Stimulated activated CD8-positive, alpha-beta memory T cell treated with anti-CD3 and anti-CD28 coated beads, Interleukin-7, amount 100 ng/mL, for 24 hours (primary cell): ENCODE measurements around the gene LILRA5.
"Not testable (repeated sequence)": the region's sequence is repeated elsewhere in the genome, so short reads cannot be mapped to it uniquely, and the experiment has no call there.

Source experiments
- DNase-seq: peaks from one replicate; pipeline ENCODE4 v3.0.0-alpha.2; 2020; ENCODE audit warnings: low read depth

Gene LILRA5

DNA sequence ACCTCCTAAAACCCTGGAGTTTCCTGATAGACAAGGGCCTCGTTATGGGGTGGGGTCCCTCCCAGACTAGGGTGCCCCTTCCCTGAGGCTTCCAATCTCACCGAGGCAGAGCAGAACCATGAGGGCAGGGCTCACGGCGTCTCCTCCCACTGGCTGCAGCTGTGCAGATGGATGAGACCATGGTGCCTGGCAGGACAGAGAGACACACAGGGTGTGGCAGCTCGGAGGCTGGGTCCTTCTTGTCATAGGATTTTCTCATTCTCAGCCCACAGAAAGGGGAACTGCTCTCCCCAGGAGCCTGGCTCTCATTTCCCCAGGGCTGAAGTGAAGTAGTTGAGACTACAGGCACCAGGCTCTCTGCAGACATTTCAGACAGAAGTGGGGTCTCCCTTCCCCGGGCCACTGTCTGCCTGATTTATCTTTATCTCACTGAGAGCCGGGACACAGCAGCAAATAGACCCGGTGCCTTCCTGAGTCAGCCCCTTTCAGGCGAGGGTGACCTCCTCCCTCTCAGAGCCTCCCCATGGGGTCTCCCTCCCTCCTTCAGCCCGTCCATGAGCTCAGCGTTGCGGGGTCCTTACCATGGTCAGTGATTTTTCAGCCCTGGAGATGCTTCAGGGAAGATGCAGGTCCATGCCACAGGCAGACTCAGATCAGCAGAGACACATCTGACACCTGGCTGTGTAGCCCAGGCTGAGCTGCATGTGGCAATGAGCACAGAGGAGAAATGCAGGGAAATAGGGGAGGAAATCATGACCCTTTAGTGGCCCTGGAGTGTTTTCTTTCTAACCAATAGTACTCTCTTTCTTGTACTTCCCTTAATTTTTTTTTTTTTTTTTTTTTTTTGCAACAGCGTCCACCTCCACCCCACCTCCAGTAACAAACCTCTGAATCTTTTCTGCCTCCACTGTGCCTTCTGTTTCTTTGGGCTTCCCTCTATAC is at the start of gene LILRA5:
Gene LILRA5 (minus strand): TSS at position 731 of the 942 bp plus-strand sequence. CDS start 147 bp downstream, at position 584.
- DNase-seq, result no peak

DNA sequence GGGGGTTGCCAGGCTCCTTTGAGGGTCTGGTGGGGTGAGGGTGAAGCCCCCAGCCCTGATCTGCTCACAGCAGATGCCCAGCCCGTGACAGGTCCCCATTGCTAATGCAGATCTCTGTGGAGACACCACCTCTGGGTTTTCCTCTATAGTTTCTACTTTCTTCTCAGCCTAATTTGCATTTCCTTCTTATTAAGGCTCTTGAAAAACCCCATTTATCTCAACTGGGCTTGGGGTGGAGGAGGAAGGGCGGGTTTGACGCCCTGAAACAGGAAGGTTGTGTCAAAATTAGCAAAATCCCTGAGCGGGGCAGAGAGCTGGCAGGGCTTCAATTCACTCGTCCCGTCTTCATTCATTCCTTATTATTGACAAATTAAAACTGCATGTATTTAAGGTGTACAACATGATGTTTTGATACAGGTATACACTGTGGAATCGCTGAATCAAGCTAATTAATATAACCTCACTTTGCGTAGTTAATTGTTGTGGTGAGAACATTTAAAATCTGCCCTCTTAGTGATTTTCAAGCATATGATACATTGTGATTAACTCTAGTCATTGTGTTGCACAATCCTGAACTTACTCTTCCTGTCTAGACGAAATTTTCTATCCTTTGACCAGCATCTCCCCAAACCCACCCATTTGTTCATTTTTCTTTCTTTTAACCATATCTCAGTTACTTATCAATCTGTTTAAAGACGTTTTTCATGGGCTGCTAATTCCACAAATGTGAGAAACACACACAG is 48.9 kb upstream of the LILRA5 start:
- not testable (repeated sequence) for DNase-seq

DNA sequence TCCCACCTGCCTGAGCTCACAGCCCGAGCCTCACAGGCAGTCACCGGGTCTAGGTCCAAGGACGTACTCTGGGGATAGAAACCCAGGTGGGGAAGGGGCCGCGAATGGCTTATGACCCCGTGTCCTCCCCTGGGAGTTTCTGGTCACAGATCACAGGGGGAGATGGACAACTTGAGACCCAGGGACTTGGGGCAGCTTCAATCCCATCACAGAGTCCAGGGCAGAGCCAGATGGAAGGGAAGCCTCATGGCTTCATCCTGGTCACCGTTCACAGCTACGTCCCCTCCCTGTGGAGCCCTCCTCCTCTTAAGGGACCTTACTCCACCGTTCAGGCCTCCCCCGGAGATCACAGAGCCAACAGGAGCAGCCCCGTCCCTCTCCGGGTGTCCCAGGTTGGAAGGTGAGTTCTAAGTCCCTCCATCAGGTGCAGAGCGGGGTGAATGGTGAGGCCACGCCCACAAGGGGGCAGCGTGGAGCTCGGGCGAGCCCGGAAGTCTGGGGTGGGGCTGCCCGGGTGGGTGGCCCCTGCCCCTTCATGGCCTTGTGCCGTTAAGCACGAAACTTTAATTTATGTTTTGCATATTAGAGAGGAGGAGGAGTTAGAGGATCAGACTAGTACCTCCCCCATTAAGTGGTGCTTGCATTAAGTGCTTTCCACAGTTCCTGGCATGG is 46.3 kb upstream of the LILRA5 start:
- peak; percentile 36 for DNase-seq

DNA sequence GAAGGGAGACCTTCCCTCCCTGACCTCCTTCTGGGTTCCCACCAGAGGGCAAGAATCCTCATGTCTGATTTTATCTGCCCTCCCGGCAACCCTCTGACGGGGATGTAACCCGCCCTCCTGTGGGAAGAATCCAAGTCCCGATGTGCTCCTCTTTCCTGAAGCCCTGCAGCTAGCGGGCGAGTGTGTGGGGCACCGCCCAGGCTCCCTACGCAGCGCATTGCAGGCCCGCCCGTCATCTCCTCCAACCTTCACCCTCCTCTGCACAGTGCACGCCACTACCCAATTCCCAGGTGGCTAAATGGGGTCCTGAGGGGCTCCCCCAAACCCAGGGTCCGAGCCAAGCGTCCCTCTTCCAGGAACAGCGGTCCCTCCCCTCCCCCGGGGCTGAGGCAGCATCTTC is 44.4 kb upstream of the LILRA5 start:
- DNase-seq, result no peak

DNA sequence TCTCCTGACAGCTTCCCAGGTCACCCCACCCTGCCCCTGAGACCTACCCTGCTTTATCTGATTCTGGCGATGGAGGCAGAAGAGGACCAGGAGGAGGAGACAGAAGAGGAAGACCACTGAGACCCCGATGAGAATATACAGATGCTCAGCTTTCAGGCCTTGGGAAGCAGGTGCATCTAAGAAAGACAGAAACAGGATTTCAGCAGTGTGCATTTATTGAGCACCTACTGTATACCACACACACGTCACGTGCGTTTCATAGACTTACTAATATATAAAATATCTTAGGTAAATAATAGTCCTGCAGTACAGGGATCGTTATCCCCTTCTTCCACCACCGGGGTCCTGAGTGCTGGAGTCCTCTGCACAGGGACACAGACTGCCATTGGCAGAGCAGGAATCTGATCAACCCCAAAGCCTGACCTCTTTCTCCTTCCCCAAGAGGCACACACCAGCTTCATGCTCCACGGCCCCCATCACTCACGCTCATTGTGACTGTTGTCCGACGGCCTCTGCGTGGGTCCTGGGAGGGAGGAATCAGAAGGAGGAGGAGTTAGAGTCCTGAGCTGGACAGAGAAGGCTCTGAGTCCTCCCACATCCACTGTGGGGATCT is 43.6 kb upstream of the LILRA5 start:
- DNase-seq, result no peak

DNA sequence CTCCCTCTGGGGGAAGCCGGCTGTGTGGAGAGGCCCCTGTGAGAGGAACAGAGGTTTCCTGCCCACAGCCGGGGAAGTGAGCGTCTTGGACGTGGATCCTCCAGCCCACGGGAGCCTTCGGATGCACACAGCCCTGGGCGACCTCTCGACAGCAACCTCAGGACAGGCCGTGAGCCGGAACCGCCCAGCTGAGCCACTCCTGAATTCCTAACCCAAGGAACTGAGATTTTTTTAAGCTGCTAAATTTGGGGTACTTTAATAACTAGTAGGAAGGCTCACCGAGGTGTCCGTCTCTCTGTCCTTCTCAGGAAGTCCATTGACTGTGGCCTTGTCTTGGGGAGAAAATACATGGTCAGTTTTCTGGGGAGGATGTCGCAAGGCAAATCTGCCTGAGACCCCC is 42.7 kb upstream of the LILRA5 start:
- no peak for DNase-seq

DNA sequence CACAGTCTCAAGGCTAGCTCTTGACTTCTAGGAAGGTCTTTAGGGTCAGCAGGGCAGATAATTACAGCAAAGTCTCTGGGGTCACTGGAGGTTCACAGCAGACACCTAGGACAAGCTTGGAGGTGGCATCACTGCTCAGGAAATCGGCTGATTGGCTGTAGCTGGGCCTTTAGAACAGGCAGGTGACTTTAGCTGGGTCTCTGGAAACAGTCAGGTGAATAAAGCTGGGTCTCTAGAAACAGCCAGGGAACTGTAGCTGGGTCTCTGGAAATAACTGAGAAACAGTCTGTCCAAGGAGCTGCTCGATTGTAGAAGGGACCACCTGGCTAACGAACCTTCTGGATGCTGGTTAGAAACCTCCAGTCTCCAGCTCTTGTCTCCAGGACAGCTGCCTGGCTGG is 41.8 kb upstream of the LILRA5 start:
- DNase-seq, result no peak

DNA sequence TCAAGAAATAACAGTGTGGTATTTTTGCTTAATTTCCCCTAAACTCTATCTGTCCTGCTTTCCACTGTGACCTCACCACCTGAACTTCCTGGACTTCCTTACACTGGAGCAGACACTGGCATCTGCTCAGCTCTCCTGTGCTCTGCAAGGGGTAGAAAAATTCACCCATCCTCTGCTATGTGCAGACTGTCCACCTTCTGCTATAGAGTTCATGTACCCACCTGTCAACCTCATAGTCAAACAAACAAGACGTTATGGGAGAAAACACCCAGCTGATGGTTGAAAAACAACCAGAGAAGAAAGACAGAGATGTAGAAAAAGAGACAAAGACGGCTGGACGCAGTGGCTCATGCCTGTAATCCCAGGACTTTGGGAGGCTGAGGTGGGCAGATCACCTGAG is 39.6 kb upstream of the LILRA5 start:
- no peak for DNase-seq

DNA sequence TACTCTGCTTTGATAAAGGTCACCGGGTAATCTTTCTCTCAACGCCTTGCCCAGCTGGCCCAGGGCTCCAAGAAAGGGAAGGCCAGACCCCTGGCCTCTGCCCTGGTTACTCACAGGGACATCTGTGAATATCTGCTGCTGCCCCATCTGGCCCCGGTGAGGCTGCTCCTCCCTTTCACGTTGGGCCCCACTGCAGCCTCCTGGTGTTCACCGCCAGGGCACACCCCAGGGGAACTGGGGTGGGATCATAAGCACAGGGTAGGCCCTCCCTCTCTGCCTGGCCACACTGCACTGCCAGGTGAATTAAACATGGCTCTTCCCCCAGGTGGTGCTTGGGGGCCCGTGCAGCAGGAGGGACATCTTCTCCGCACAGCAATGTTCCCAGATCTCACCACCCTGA is 39.1 kb upstream of the LILRA5 start:
- no peak for DNase-seq

DNA sequence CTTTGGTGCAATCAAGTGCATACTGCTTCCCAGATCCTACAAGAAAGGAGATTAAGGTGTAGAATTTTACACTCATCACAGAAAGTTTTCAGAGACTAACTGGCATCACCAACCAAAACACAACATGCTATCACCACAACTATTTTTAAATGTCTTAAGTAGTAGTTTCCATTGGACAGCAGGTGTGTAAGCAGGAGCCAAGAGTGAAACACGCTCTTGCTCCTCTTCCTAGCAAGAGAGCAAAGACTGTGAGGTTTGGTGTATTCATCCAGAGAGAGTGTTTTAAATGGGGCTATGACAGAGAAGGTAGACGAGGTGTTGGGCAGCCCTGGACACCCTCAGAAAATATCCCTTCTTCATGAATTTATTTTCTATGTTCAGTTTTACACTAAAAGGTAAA is 38.5 kb upstream of the LILRA5 start:
- no peak for DNase-seq

DNA sequence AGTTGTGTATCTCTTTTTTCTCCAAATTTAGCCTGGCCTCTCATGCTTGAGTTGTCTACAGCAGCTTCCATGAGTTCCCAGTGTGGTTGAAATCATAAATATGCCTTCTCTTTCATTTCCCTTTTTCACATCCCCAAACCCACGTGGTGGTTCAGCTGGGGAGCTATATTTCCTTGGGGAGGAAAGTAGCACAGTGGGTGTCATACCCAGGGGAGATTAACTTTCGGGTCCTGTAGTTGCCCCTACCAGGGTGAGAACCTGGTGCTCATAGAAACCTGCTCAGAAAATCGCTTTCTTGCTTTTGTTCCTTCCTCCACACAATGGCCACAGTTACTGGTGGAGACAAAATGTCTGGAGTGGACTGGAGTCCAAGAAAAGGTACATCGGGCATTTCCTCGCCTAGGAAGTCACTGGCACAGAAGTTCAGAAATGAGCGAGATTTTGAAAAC is 33.0 kb upstream of the LILRA5 start:
- no peak for DNase-seq

DNA sequence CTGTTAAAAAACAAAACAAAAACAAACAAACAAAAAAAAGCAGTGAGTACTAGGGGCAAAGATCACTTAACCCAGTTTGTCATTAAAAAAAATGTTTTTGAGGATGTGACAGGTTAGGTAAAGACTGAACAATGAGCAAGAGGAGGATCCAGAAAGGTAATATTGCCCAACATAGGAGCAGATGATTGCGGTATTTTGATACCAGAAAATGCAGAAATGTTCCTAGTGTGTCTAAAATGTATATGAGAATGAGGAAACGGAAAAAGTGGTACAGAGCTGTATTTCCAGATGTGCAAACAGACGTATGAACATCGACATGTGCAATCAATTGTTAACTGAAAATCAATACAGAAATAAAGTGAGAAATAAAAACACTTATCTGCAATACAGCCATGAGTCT is 30.9 kb upstream of the LILRA5 start:
- no peak for DNase-seq

DNA sequence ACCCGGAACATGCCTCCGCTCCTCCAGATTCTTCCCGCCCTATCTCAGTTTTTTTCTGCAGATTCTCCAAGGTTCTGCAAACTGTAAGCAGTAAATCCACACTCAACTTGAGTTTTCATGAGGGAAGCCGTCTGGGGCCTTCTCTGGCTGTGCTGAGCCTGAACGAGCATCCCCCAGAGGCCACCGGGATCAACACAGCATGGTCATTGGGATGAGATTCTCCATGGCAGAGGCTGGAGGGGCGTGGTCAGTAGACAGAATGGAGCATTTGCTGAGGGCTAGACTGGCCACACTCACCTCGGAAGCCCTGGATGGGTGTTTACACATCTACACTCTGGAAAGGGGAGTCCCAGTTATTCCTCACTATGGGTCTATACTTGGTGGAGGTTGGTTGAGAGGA is 28.3 kb upstream of the LILRA5 start:
- DNase-seq, result no peak

DNA sequence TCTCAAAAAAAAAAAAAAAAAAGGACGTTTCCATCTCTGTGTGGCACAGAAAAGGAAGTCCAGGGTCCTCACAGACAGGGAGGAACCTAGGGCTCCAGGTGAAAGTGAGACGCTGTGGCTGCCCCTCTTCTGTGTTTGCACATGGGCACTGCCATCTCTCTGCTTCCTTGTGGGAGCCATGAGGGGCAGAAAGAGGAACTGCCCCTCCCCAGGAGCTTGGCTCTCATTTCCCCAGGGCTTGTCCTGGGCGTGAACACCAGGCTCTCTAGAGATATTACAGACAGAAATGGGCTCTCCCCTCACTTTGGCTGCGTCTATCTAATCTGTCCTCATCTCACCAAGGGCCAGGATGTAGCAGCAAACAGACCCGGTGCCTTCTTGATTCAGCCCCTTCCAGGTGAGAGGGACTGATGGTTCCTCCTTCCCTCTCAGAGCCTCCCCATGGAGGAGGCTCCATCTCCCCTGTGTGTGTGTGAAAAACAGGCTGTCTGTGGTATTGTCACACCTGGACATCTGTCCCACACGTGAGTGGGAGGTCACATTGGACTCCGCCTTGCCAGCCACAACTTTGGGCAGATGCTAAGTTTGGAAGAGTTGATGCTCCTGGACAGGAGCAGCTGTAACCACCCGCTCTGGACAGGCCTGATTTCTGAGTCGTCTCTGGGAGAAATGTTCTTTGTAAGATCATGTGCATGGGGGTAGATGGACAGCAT is 26.8 kb upstream of the LILRA5 start:
- DNase-seq, result no peak

DNA sequence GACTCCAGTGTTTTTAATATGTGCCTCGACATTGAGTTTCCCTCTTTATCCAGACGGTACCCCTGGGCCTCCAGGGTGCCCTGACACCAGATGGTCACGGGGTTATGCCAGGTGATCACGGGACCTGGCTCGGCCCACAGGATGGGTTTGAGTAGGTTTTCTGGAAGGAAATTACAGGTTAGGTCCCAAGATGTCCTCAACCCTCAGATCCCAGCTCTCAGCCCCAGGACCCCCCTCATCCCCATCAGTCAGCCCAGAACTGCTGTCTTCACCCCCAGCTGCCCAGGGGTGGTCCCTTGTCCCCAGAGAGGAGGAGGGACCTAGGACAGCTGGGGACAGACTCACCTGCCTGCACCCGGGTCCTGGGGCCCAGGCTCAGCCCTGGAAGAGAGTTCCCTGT is 25.6 kb upstream of the LILRA5 start:
- DNase-seq, result no peak

DNA sequence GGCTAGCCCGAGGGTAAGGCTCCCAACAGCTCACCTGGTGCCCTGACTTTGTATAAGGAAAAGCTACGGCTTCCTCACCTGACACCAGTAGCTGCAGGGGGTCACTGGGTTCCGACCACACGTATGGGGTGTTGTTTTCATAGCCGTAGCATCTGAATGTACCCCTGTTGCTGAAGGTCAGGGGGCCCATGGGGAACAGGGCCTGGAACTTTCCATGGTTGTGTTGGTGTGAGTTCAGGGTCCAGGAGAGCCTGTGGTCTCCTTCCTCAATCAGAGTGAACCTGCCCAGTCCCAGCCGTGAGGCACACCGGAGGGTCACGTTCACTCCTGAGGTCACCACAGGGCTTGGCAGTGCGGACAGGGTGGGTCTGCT is 24.9 kb upstream of the LILRA5 start:
- DNase-seq, result no peak

DNA sequence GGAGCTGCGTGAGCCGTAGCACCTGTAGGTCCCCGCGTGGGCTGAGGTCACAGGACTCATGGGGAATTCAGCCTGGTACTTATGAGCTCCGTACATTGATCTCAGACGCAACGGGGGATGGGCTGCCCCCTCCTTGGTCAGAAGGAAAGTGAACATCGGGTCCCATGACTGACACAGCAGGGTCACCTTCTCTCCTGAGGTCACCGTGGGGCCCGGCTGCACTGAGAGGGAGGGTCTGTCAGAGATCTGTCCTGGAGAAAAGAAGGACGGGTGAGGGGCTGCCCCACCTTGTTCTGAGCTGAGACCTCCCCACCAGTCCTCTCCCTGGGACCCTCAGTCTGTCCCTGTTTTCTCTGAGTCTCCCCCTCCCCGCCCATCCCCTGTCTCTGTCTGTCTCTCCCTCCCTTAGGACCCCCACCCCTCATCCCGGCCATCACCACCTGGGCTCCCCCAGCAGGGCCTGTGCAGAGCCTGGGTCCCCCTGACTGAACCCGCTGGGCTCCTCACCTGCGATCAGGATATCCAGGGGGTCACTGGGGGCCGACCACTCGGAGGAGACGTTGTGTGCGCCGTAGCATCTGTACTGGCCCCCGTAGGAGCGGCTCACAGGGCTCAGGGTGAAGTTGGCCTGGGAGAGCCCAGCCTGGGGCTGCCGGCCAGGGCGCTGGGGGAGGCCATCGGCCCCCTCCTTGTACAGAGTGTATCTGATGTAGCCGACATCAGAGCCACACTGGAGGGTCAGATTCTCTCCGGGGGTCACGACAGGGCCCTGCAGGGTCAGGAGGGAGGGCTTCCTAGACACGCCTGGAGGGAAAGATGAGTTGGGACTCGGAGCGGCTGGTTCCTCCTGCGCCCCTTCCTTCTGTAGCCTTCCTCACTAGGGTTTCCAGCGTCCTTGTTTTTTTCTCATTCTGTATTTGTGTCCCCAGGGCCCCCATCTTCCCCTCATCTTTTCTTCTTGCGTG is 24.2 kb upstream of the LILRA5 start:
- no peak for DNase-seq

DNA sequence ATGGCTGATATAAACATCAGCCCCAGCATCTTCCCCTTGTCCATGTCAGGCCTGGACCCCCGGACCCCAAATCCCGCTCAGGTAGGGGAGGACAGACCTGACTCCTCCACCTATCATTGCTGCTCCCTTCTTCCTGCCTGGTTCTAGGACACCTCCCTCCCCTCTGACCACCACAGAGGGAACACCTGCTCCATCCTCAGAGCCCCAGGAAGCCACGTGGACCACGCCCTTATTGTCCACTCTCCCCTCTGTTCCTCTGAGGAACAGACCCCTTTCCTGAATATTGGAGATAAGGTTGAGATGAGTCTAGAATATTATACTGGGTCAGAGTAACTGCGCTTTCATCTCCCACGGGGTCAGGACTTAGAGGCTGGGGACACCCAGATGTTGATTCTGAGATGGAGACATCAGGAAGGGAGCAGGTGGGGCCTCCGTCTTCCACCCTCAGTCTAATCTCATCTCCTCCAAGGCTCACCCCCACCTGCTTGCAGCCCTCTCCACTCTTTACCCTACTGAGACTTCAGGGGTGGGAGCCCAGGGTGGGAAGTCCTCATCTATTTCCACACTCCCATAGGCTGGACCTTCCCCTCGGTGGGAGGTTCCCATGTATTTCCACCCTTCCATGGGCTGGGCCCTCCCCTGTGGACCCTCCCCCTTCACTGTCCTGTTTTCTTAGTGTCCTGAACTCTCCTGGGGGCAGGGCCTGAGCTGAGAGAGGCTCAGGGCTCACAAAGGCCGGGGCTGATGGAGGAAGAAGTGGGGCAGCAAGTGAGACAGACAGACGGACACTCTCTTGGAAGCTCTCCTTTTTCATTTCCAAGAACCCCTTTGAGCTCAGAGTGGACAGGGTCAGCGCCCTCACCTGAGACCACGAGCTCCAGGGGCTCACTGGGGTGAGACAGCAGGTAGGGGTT is 23.3 kb upstream of the LILRA5 start:
- no peak for DNase-seq

DNA sequence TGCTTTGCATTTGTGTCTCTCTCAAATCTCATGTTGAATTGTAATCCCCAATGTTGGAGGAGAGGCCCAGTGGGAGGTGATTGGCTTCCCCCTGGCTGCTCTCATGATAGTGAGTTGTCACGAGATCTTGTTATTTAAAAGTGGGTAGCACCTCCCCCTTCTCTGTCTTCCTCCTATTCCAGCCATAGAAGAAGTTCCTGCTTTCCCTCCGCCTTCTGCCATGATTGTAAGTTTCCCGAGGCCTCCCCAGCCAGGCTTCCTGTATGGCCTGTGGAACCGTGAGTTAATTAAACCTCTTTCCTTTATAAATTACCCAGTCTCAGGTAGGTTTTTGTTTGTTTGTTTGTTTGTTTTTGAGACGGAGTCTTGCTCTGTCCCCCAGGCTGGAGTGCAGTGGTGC is 22.2 kb upstream of the LILRA5 start:
- DNase-seq, result no peak
